Measurements from ENCODE around the gene ACO2.

ACO2 gene

DNA sequence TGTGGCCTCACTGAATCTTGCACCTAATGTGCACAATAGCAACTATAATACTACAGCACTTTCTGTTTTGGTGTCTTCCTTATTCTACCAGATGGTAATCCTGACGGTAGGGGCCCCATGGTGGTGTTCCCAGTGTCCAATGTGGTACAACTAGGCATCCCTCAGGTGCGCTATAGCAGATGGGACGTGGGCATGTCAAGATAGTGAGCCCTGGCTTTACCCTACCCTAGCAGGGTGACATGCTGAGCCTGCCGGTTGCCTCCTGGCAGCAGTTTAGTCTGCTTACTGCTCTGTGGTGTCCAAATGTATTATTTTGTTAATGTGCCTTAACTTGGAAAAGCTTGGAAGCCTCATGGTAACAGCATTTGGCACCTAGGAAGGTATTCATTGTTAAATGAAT lies 19.2 kb downstream of the ACO2 start:
- DNase-seq (ENCODE audit: low read depth in 2 of 2, low spot score in 1 of 2), result no peak

DNA sequence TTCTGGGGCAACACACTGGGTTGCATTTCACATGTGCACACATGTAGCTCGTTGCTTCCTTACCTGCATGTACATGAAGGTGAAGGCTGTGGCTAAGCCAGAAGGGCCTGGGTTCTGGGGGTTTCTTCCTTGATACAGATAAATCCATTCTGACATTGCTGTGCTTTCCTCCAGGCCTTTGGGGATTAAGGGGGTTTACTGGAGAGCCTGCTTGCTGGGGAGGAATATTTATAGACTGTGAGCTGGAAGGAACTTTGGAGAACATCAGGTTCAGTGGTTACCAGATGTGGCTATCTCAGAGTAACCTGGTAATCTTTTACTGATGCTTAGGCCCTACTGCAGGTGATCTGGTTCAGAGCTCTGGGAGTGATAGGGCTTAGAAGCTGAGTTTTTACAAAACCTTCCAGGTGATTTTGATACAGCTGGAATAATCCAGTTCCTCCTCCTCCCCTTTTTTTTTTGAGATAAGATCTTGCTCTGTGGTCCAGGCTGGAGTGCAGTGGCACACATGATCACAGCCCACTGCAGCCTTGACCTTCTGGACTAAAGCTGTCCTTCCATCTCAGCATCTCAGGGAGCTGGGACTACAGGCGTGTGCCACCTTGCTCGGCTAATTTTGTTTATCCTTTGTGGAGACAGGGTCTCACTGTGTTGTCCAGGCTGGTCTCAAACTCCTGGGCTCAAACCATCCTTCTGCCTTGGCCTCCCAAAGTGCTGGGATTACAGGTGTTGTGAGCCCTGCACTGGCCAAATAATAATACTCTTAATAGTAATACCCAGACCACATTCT lies 19.9 kb downstream of the ACO2 start:
- no peak for DNase-seq (ENCODE audit: low read depth in 2 of 2, low spot score in 1 of 2)

DNA sequence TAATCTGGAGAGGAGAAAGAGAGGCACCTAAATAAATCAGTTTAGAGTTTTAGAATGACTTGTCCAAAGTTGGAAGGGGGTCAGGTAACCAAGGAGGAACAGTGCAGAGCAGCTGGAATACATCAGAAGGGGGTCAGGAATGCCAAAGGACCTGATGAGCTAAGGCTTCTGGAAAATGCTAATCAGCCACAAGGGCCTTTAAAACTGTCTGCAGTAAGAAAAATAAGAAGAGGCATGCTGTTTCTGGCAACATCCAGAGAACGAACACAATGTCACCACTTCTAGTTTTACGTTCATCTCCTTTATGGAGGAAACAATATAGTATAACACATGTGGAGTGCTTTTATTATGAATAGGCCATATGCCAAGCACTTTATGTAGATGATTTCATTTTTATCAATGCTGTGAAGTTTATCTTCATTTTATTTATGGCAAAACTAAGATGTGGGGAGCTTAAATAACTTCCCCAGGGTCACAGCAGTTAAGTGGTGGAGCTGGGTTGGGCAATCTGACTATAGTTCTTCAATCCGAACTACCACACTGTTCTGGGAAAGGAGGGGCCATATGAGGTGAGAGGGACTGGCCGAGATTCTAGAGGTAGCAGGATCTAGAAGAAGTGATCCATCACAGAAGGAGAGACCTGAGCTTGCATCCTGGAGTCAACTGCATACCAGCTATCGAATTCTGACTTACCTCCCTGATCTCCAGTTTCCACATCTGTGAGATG lies 22.6 kb downstream of the ACO2 start:
- no peak for DNase-seq (ENCODE audit: low read depth in 2 of 2, low spot score in 1 of 2)

DNA sequence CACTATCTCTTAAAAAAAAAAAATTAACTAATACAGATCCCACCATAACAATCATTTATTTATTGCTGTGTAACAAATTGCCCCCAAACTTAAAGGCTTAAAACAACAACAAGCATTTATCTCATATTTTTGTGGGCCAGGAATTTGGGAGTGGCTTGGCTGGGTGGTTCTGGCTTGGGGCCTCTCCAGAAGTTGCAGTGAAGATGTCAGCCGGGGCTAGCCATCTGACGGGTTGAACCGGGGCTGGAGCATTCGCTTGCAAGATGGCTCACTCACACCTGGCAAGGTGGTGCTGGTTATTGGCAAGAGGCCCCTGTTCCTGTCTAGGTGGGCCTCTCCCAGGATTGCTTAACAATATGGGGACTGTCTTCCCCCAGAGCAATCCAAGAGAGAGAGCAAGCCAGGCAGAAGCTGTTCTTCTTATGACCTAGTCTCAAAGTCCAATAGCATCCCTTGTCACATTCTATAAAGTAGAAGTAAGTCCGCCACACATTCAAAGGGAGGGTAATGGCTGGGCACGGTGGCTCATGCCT lies 29.5 kb downstream of the ACO2 start:
- DNase-seq (ENCODE audit: low read depth in 2 of 2, low spot score in 1 of 2), result no peak

DNA sequence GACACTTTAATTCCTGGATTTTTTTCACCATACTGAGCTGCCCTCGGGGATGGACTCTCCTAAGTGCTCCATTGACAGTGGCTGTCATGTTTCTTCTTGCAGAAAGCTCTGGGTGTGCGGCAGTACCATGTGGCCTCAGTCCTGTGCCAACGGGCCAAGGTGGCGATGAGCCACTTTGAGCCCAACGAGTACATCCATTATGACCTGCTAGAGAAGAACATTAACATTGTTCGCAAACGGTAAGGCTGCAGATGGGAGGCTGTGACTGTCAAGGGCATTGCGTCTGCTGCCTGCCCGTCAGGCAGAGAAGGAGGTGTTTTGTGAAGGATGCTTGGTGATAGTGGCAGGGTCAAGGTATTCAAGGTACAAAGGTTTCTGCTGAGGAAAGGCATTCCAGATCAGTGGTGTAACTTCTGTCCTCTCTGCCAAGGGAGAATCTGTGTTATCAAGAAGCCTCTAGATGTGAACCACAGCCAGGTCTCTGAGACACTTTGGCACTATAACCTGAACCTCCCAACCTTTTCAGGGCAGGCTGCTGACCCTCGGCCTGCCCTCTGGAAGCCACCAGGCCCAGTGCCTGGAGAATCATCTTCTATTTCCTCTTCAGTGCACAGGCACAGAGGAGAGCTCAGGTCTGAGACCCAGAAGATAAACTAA lies 30.8 kb downstream of the ACO2 start:
- no peak for DNase-seq (ENCODE audit: low read depth in 2 of 2, low spot score in 1 of 2)

DNA sequence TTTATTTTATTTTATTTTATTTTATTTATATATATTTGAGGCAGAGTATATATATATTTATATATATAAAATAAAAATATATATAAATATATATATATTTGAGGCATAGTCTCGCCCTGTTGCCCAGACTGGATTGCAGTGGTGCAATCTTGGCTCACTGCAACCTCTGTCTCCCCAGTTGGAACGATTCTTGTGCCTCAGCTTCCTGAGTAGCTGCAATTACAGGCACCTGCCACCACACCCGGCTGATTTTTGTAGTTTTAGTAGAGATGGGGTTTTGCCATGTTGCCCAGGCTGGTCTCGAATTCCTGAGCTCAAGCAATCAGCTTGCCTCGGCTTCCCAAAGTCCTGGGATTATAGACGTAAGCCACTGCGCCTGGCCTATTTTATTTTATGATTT lies 31.4 kb downstream of the ACO2 start:
- no peak for DNase-seq (ENCODE audit: low read depth in 2 of 2, low spot score in 1 of 2)

DNA sequence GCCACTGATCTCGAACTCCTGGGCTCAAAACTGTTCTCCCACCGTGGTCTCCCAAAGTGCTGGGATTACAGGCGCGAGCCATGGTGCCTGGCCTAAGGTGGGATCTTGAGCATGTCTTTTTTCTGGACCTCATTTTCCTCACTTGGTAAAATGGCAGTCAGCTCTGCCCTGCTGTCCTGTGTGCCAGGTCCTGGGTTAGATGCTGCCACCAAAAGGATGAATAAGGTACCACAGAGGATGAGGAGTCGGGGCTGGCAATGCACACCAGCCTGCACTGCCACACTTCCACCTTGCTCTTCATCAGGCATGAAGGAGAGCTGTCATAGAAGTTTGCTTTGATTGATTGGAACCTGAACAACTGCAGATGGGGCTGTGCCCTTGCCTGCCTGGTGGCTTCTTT lies 32.3 kb downstream of the ACO2 start:
- DNase-seq (ENCODE audit: low read depth in 2 of 2, low spot score in 1 of 2), result no peak

DNA sequence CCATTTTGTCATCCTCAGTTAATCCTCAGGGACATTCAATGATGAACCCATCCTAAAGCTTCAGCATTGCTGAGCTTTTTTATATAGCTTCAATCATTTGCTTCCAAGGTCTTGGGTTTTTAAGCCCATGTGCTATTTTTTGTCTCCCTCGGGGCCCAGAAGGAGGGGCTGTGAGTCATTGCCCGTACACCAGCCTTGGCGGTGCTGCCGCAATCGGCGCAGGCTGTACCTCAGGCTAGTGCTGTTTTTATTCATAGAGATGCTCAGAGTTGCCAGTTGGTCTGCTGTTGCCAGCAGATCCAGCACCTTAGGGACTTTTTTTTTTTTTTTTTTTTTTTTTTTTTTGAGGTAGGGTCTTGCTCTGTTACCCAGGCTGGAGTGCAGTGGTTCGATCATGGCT lies 35.5 kb downstream of the ACO2 start:
- DNase-seq (ENCODE audit: low read depth in 2 of 2, low spot score in 1 of 2), result no peak

DNA sequence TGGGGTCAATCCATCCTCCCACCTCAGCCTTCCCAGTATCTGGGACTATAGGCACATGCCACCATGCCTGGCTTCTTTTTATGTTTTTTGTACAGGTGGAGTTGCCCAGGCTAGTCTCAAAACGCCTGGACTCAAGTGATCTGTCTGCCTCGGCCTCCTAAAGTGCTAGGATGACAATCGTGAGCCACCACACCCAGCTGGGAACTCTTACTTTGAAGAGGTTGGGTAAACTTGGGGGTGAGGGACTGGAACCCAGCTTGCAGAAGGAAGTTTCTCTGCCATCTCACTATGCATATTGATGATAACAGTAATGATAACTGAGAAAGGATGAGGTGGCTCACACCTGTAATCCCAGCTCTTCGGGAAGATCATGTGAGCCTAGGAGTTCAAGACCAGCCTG lies 35.9 kb downstream of the ACO2 start:
- no peak for DNase-seq (ENCODE audit: low read depth in 2 of 2, low spot score in 1 of 2)

DNA sequence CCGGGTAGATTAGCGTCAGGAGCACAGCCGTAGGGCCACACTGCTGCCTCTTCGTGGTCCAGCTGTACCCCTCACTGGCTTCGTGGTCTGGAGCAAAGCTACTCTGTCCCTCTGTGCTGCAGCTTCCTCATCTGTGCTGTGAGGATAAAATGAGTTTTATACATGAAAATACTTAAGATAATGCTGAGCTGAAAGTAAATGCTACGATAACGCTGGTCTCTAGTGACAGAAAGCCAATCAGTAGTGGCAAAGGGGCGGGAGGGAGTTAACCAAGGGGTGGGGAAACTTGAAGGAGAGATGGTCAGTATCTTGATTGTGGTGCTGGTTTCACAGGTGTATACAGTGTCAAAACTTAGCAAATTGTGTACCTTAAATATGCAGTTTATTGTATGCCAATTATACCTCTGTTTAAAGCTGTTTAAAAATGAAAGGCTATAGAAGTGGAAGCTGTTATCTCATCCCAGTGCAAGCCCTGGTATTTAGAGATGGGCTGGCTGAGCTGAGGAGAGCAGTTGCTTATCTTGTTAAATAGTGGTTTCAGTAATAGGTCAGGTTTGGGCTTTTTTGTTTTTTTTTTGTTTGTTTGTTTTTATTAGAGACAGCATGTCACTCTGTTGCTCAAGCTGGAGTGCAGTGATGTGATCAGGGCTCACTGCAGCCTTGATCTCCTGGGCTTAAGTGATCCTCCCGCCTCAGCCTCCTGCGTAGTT lies 36.7 kb downstream of the ACO2 start:
- DNase-seq (ENCODE audit: low read depth in 2 of 2, low spot score in 1 of 2), result no peak

DNA sequence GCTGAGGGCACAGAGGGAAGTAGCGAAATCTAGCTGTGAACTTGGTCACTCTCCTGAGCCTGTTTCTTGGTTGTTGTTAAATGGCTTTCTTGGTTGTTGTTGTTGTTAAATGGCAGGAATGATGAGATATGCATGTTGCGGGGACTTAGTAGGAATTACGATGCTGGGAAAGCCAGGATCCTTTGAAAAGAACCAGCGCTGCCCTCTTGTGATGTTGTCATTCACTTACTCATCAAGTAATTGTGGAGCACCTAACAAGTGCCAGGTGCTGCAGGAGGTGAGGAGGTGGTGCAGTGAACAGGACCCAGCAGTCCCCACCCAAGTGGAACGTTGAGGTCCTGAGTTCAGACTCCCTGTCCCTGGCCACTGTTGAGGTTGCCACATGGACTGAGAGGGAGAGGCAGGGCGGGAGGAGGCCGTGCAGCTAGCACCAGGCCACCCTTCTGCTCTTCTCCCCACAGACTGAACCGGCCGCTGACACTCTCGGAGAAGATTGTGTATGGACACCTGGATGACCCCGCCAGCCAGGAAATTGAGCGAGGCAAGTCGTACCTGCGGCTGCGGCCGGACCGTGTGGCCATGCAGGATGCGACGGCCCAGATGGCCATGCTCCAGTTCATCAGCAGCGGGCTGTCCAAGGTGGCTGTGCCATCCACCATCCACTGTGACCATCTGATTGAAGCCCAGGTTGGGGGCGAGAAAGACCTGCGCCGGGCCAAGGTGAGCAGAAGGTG lies 38.6 kb downstream of the ACO2 start:
- DNase-seq (ENCODE audit: low read depth in 2 of 2, low spot score in 1 of 2), result no peak

DNA sequence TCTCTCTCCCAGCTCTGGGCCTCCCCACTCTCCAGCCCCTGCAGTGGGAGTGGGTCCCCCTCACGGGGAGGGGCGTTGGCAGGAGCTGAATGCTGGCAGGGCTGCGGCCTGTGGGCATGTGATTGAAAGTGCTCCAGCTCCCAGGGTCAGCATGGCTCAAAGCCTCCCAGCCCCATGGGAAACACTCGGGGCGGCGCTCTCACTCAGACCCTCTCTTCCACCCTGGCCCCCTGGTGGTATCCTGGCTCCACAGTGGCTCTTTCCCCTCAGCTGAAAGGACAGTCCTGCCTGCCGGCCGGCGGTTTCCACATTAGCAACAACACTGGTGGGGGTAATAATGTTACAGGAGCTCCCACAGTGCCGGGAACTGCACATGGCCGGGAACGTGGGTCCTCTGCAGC lies 39.9 kb downstream of the ACO2 start:
- DNase-seq (ENCODE audit: low read depth in 2 of 2, low spot score in 1 of 2), result no peak

DNA sequence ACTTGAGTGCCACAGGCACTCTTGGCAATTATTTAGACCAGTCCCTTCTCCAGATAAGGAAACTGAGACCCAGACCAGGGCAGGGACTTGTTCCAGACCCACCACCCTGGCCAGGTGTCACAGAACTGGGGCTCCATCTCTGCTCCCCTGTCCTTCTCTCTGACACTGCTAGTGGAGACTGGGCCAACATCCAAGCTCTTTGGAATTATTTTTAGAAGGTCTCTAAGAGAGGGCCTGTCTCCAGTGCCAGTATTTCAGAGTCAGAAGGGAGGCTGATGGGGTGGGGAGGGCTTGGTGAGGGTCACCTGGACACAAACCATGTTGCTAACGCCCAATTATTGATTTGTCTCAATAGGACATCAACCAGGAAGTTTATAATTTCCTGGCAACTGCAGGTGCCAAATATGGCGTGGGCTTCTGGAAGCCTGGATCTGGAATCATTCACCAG lies 42.6 kb downstream of the ACO2 start:
- DNase-seq (ENCODE audit: low read depth in 2 of 2, low spot score in 1 of 2), result no peak

DNA sequence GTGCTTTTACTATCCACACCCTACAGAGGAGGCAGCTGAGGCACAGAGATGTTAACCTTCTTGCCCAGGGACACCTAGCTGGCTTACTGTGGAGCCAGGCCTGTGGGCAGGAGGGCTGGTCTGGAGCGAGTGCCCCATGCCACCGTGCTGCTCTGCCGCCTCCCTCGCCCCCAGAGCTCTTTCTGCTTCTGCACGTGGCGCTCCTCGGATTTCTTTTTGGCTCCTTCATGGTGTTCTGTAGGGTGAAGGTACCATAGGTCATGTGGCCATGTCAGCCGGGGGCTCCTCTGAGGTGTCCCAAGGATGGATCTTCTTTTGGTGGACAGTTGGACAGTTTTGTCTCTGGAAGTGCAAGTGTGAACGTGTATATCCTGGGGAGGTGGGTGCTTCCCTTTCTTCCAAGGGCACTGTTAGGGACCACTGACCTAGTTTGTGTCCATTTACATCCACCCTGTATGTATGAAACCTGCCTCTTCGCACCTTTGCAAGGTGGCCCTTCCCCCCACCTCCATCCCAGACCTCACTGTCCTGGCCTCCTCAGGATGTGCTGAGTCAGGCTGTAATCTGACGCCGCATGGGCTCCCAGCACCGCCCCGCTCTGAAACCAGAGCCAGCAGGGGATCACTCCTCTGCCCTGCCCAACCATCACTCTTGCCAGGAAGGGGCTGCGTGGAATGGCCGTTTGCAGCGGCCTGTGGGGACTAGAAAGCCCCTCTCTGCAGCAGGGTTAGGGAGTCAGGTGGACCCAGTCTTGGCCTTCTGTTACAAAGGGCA lies 43.7 kb downstream of the ACO2 start:
- no peak for DNase-seq (ENCODE audit: low read depth in 2 of 2, low spot score in 1 of 2)

DNA sequence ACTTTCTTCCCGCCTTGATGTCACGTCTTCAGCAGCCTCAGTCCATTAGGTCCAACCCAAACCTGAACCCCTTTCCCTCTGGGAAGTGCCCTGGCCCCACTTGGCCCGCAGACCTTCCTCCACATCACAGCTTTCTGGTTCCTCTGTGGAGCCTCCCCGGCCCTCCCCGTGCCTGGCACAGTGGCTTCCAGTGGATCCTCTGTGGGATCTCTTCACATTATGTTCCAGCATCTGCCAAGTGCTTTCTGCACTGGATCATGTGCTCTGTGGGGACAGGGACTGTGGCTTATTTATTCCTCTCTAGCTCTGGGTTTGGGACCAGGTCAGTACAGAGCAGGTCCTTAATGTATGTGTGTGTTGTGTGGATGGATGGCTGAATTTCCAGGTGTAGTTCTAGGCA lies 44.5 kb downstream of the ACO2 start:
- DNase-seq (ENCODE audit: low read depth in 2 of 2, low spot score in 1 of 2), result no peak

DNA sequence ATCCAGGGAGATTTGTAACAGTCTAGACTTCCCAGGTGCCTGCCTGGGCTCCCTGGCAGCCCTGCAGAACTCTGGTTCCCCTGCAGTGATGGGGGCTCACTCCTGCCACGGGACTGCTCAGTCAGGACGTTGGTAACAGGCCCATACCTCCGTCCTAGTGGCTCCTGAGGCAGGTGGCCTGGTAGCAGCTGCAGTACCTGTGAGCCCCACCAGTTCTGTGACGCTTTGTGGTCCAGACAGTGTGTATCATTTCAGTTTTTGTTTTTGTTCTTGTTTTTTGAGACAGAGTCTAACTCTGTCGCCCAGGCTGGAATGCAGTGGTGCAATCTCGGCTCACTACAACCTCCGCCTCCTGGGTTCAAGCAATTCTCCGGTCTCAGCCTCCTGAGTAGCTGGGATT lies 47.5 kb downstream of the ACO2 start:
- DNase-seq (ENCODE audit: low read depth in 2 of 2, low spot score in 1 of 2), result no peak

DNA sequence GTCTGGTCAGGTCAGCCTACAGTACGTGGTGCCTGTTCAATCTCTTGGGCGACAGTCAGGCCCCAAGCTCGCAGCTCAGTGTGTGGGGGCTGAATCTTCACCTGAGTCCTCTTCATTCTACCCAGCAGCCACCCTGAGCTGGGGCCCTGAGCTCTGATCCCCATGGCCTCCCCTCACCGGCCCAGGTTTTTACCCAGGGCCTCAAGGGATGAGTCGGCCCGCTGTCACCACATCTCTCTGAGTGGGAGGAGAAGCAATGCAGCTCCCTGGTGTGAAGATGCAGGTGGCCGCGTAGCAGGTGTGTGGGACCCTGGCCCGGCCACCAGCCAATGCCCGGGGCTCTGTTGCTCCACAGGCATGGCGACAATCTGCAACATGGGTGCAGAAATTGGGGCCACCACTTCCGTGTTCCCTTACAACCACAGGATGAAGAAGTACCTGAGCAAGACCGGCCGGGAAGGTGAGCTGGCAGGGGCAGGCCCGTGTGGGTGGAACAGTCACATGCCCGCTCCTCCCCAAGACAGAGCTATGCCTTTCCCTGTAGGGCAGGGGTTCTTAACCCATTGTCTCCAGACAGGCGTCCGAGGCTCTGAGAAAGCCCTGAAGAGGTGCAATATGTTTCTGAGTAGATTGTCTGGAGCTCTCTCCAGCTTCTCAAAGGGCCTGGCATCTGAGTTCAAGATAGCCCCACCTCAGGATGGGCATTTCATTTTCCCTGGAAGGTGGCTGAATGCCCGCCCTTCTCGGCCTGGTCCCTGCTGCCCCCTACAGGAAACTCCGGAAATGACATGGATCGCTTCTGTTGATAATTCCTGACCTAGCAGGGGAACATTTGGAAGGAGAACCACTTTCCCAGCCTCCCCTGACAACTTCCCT lies 48.5 kb downstream of the ACO2 start:
- DNase-seq (ENCODE audit: low read depth in 2 of 2, low spot score in 1 of 2), result no peak

DNA sequence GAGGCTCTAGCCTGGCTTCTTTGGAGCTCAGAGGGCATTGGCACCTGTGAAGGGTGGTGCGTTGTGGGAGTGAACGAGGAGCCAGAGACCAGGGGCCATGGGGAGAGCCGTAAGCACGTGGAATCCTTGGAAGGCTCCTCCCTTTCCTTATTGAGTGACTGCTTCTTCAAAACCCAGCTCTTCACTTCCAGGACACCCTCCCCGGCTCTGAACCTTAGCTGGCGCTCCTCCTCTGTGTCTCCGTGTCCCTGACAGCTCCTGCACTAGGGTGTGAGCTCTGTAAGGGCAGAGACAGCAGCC lies 49.1 kb downstream of the ACO2 start:
- no peak for DNase-seq (ENCODE audit: low read depth in 2 of 2, low spot score in 1 of 2)

DNA sequence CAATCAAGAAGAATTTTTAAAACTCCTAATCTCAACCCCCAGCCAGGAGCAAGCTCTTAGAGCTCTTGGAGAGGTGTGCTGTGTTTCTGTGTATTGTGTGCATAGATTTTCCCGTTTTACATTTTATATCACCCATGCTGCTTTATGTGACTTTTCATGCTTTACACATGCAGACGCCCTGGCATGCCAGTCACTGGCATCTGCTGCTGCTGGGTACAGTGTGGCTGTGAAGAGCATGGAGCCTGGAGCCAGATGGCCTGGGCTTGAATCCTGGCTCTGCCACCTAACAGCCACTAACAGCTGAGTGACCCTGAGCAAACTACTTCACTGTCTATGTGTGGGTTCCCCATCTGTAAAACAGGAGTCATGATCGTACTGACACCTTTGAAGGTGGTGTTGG lies 52.2 kb downstream of the ACO2 start:
- no peak for DNase-seq (ENCODE audit: low read depth in 2 of 2, low spot score in 1 of 2)
